HepG2 (cell line): ENCODE measurements around the gene FAM174B. TPM values are rescaled to one million over a fixed set of nuclear protein-coding genes. Genes with fewer than 3 reads are reported as not detected.

Experiments used
- ATAC-seq: fragments of 200-7000 bp; cut with Tn5 transposase; 3 replicates; pipeline ENCODE4 v1.9.1; 2020; ENCODE audit warnings: mild to moderate bottlenecking, moderate library complexity
- BruUV-seq: library from RNA; stranded (reverse); fragments of 400-500 nt; replicated peaks from 2 replicates; lab custom pipeline; 2021; lab: Mats Ljungman, UMichigan
- CTCF ChIA-PET: fragments of 300-600 bp; formaldehyde crosslinking; extraction: SDS; loops from one replicate; lab custom pipeline; 2021; ENCODE audit warnings: low total read pairs, inconsistent platforms, low intra/inter-chr PET ratio; lab: Yijun Ruan, JAX
- POLR2A ChIA-PET: fragments of 350-600 bp; sonication (Branson Sonifier 250); formaldehyde crosslinking; loops from one replicate; lab custom pipeline; 2020; ENCODE audit warnings: antibody characterized with exemption, inconsistent platforms; lab: Yijun Ruan, JAX
- DNase-seq: peaks from one replicate; pipeline ENCODE4 v3.0.0-alpha.2; 2015; ENCODE audit warnings: low spot score
- FAIRE-seq: peaks from 3 replicates; lab custom pipeline; 2011; peaks lifted over from hg19 to GRCh38; lab: Jason Lieb, UNC
- H2AFZ ChIP-seq: one replicate; pipeline ENCODE4 v1.6.1; 2011; ENCODE audit warnings: low read length, inconsistent platforms
- H3K27ac ChIP-seq: fragments of 300-600 bp; 3 replicates; pipeline ENCODE4 v1.8.0; 2011; ENCODE audit warnings: mixed run types, mild to moderate bottlenecking, mixed read lengths, low read length, inconsistent platforms; ENCODE audit not compliant: insufficient read depth; ENCODE audit errors: extremely low read length
- H3K27me3 ChIP-seq, 2 experiments: fragments of 200-600 bp in 1 of 2; 2 replicates in 1 of 2; 3 replicates in 1 of 2; pipeline versions ENCODE4 v1.6.0 to v1.8.0; 2011; ENCODE audit warnings: low read length in 2 of 2, mild to moderate bottlenecking in 2 of 2, moderate library complexity in 2 of 2, inconsistent platforms in 1 of 2; ENCODE audit not compliant: insufficient read depth in 2 of 2, control insufficient read depth in 1 of 2
- H3K36me3 ChIP-seq, 2 experiments: fragments of 200-600 bp in 1 of 2; replicated peaks in 1 of 2; 2 replicates in 1 of 2; 3 replicates in 1 of 2; pipeline versions ENCODE4 v1.5.1 to v1.8.0; 2011; ENCODE audit warnings: low read length in 2 of 2, inconsistent platforms in 1 of 2; ENCODE audit not compliant: insufficient read depth in 2 of 2, control insufficient read depth in 1 of 2
- H3K4me1 ChIP-seq: 2 replicates; pipeline ENCODE4 v1.5.1; 2012; ENCODE audit warnings: low read length, inconsistent platforms; ENCODE audit not compliant: insufficient read depth
- H3K4me2 ChIP-seq: 2 replicates; pipeline ENCODE4 v1.6.0; 2011; ENCODE audit warnings: low read depth, low read length, inconsistent platforms
- H3K4me3 ChIP-seq, 3 experiments: fragments of 200-600 bp in 1 of 3; sonication (generic), shearing (Covaris generic) in 1 of 3; replicated peaks in 1 of 3; 2 replicates each; pipeline ENCODE4 v1.5.1; 2011 to 2016; ENCODE audit warnings: low read length in 3 of 3, inconsistent platforms in 2 of 3, low read depth in 2 of 3, mild to moderate bottlenecking in 2 of 3, control low read depth in 1 of 3, mixed read lengths in 1 of 3; ENCODE audit not compliant: insufficient read depth in 1 of 3
- H3K79me2 ChIP-seq: one replicate; pipeline ENCODE4 v1.6.1; 2011; ENCODE audit warnings: low read length, inconsistent platforms; ENCODE audit not compliant: insufficient read depth
- H3K9ac ChIP-seq: 2 replicates; pipeline ENCODE4 v1.6.0; 2011; ENCODE audit warnings: mild to moderate bottlenecking, low read depth, low read length, inconsistent platforms; ENCODE audit not compliant: insufficient read depth
- H3K9me3 ChIP-seq: 2 replicates; pipeline ENCODE4 v1.5.1; 2012; ENCODE audit warnings: mild to moderate bottlenecking, low read length
- H4K20me1 ChIP-seq: 2 replicates; pipeline ENCODE4 v1.6.0; 2011; ENCODE audit warnings: inconsistent platforms, mild to moderate bottlenecking, low read length, moderate library complexity; ENCODE audit not compliant: insufficient read depth
- CEBPZ ChIP-seq: IDR thresholded peaks from 2 replicates; pipeline ENCODE4 v1.6.1; 2012; ENCODE audit warnings: low read length, improper control_type of control experiment
- FLYWCH1 ChIP-seq: sonication (generic); formaldehyde crosslinking; IDR thresholded peaks from 2 replicates; pipeline ENCODE4 v1.8.1; 2023; ENCODE audit warnings: mild to moderate bottlenecking, missing genetic modification reagents
- KMT2B ChIP-seq: IDR thresholded peaks from 2 replicates; pipeline ENCODE4 v1.6.1; 2016; ENCODE audit warnings: missing genetic modification reagents, missing compliant biosample characterization
- RARG ChIP-seq: sonication (generic); formaldehyde crosslinking; IDR thresholded peaks from 2 replicates; pipeline ENCODE4 v1.4.0; 2020; ENCODE audit warnings: low read depth, mild to moderate bottlenecking, missing genetic modification reagents
- RFX1 ChIP-seq: fragments of 450-650 bp; IDR thresholded peaks from 2 replicates; pipeline ENCODE4 v1.6.1; 2017
- SAP130 ChIP-seq: IDR thresholded peaks from 2 replicates; pipeline ENCODE4 v1.6.1; 2016; ENCODE audit warnings: low read depth
- TSC22D2 ChIP-seq: sonication (generic); formaldehyde crosslinking; IDR thresholded peaks from 2 replicates; pipeline ENCODE4 v1.5.1; 2020; ENCODE audit warnings: missing genetic modification reagents, mild to moderate bottlenecking, borderline replicate concordance
- ZBTB8A ChIP-seq: sonication (generic); formaldehyde crosslinking; IDR thresholded peaks from 2 replicates; pipeline ENCODE4 v1.4.0; 2020; ENCODE audit warnings: mild to moderate bottlenecking, low read depth, missing genetic modification reagents, borderline replicate concordance
- ZMYM2 ChIP-seq: sonication (generic); formaldehyde crosslinking; IDR thresholded peaks from 2 replicates; pipeline ENCODE4 v1.8.0; 2022; ENCODE audit warnings: mild to moderate bottlenecking, missing genetic modification reagents
- ZNF430 ChIP-seq: sonication (generic); formaldehyde crosslinking; IDR thresholded peaks from 2 replicates; pipeline ENCODE4 v1.9.0; 2021; ENCODE audit warnings: mild to moderate bottlenecking, missing genetic modification reagents
- ZNF543 ChIP-seq: sonication (generic); formaldehyde crosslinking; IDR thresholded peaks from 2 replicates; pipeline ENCODE4 v1.4.0; 2020; ENCODE audit warnings: mild to moderate bottlenecking, missing genetic modification reagents
- ZNF629 ChIP-seq: sonication (generic); formaldehyde crosslinking; conservative IDR thresholded peaks from 2 replicates; pipeline ENCODE4 v1.5.0; 2020; ENCODE audit warnings: missing genetic modification reagents
- WGBS: methylation state at CpG from one replicate; pipeline ENCODE4 v1.1.6; 2017; ENCODE audit warnings: low lambda C conversion rate; 5-methylcytosine and 5-hydroxymethylcytosine counted together
- in situ Hi-C: cut with HindIII; loops from 2 replicates; pipeline ENCODE4 v1.10.0; 2017; ENCODE audit warnings: low pct_unique_long_range_greater_than_20kb; ENCODE audit not compliant: extremely low pct_ligation_motif_present
- intact Hi-C: fragments of 100-400 bp; cut with micrococcal nuclease; formaldehyde crosslinking; loops from one replicate; pipeline ENCODE4 v1.10.0; 2022; ENCODE audit not compliant: unreplicated experiment
- polyA plus RNA-seq, 8 experiments: library from polyadenylated mRNA; depleted of rRNA in 3 of 8; stranded (reverse) in 7 of 8; unstranded in 1 of 8; fragments of >200 nt; fragmentation: Illumina TruSeq in 4 of 8; extraction: Trizol in 4 of 8; gene quantifications; 2 replicates each; pipeline versions ENCODE4 v1.2.1 to v1.2.3, GENCODE V29; 2011 to 2016; ENCODE audit warnings: low read depth in 4 of 8, missing spikeins in 1 of 8, mixed read lengths in 1 of 8; ENCODE audit not compliant: insufficient read depth in 1 of 8
- total RNA-seq, 5 experiments: library from RNA; depleted of rRNA; stranded (reverse); fragments of >200 nt; fragmentation: Illumina TruSeq; extraction: Trizol; gene quantifications; 2 replicates each; pipeline ENCODE4 v1.2.3, GENCODE V29; 2016; ENCODE audit warnings: low read depth in 1 of 5
- TF ChIP-seq, protein P1 (sequence below): sonication (generic); formaldehyde crosslinking; IDR thresholded peaks from 2 replicates; pipeline ENCODE4 v1.4.0; 2020; ENCODE audit warnings: missing genetic modification reagents, borderline replicate concordance
- TF ChIP-seq, protein P2 (sequence below): sonication (generic); formaldehyde crosslinking; IDR thresholded peaks from 2 replicates; pipeline ENCODE4 v1.8.1; 2023; ENCODE audit warnings: mild to moderate bottlenecking, missing genetic modification reagents
- TF ChIP-seq, protein P3 (sequence below): sonication (generic); formaldehyde crosslinking; IDR thresholded peaks from 2 replicates; pipeline ENCODE4 v1.4.0; 2020; ENCODE audit warnings: missing genetic modification reagents

The FAM174B gene
- total and polyA plus RNA-seq, 2 of the 13 experiments (the other 11 are each of a cell fraction or from before 2014, with no cell fraction given): 0.90 to 2.1 TPM

- H2AFZ ChIP-seq: no peak overlapping the region
- in situ Hi-C loops: no loop called here
- FAIRE-seq (no peak), ATAC-seq (no peak), DNase-seq (no peak)
- no TSS peak for BruUV-seq
- no peaks in the 10 kb centered on the region for H3K9me3 ChIP-seq
- no peaks in the 10 kb centered on the region for H3K36me3 ChIP-seq
- 31% methylated on average over 6 of the region's 6 CpGs for WGBS
- intact Hi-C loops: no loop called here
- no peaks in the 10 kb centered on the region for H3K79me2 ChIP-seq
- no peak overlapping the region for H3K4me3 ChIP-seq
- ChIA-PET POLR2A (no interaction called here), CTCF (no interaction called here)
- H3K27me3 ChIP-seq: peaks cover 0 to 28% of the 10 kb centered on the region in 2 experiments; a peak in 3 of 5 replicates
- H3K27ac ChIP-seq: no peak overlapping the region
- H3K9ac ChIP-seq: no peak overlapping the region
- no peaks in the 10 kb centered on the region for H3K4me1 ChIP-seq
- no peak overlapping the region for H3K4me2 ChIP-seq
- H4K20me1 ChIP-seq: no peaks in the 10 kb centered on the region
- TF ChIP-seq, protein P1, sequence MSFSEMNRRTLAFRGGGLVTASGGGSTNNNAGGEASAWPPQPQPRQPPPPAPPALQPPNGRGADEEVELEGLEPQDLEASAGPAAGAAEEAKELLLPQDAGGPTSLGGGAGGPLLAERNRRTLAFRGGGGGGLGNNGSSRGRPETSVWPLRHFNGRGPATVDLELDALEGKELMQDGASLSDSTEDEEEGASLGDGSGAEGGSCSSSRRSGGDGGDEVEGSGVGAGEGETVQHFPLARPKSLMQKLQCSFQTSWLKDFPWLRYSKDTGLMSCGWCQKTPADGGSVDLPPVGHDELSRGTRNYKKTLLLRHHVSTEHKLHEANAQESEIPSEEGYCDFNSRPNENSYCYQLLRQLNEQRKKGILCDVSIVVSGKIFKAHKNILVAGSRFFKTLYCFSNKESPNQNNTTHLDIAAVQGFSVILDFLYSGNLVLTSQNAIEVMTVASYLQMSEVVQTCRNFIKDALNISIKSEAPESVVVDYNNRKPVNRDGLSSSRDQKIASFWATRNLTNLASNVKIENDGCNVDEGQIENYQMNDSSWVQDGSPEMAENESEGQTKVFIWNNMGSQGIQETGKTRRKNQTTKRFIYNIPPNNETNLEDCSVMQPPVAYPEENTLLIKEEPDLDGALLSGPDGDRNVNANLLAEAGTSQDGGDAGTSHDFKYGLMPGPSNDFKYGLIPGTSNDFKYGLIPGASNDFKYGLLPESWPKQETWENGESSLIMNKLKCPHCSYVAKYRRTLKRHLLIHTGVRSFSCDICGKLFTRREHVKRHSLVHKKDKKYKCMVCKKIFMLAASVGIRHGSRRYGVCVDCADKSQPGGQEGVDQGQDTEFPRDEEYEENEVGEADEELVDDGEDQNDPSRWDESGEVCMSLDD (CRISPR knock-in tag): no peak
- no peak for TF ChIP-seq ZMYM2
- TF ChIP-seq, protein P2, sequence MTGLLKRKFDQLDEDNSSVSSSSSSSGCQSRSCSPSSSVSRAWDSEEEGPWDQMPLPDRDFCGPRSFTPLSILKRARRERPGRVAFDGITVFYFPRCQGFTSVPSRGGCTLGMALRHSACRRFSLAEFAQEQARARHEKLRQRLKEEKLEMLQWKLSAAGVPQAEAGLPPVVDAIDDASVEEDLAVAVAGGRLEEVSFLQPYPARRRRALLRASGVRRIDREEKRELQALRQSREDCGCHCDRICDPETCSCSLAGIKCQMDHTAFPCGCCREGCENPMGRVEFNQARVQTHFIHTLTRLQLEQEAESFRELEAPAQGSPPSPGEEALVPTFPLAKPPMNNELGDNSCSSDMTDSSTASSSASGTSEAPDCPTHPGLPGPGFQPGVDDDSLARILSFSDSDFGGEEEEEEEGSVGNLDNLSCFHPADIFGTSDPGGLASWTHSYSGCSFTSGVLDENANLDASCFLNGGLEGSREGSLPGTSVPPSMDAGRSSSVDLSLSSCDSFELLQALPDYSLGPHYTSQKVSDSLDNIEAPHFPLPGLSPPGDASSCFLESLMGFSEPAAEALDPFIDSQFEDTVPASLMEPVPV (CRISPR knock-in tag): no peak
- TF ChIP-seq, protein P3, sequence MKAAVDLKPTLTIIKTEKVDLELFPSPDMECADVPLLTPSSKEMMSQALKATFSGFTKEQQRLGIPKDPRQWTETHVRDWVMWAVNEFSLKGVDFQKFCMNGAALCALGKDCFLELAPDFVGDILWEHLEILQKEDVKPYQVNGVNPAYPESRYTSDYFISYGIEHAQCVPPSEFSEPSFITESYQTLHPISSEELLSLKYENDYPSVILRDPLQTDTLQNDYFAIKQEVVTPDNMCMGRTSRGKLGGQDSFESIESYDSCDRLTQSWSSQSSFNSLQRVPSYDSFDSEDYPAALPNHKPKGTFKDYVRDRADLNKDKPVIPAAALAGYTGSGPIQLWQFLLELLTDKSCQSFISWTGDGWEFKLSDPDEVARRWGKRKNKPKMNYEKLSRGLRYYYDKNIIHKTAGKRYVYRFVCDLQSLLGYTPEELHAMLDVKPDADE (CRISPR knock-in tag): no peak
- TF ChIP-seq ZNF430 (CRISPR knock-in tag): no peak
- no peak for TF ChIP-seq KMT2B (CRISPR knock-in tag)
- no peak for TF ChIP-seq RARG (CRISPR knock-in tag)
- TF ChIP-seq SAP130 (CRISPR knock-in tag): no peak
- TF ChIP-seq ZNF543: no peak
- no peak for TF ChIP-seq FLYWCH1
- no peak for TF ChIP-seq ZBTB8A (CRISPR knock-in tag)
- TF ChIP-seq ZNF629 (CRISPR knock-in tag): no peak
- no peak for TF ChIP-seq TSC22D2 (CRISPR knock-in tag)
- TF ChIP-seq CEBPZ: no peak
- TF ChIP-seq RFX1: no peak
These were observed 18.8 kb upstream of the FAM174B start for GRCh38 chr15:92674347-92674746.
